Colonic mucosa (tissue), 4 donors: Measurements from ENCODE around the gene UTP14A. TPM values are rescaled to one million over a fixed set of nuclear protein-coding genes. Genes with fewer than 3 reads are reported as not detected.

Source experiments
- DNase-seq: peaks from one replicate; pipeline ENCODE4 v3.0.0-alpha.2; 2020
- H3K27ac ChIP-seq: fragments of 200-600 bp; one replicate; pipeline ENCODE4 v1.8.0; 2021
- H3K27me3 ChIP-seq: fragments of 200-600 bp; one replicate; pipeline ENCODE4 v1.8.0; 2021
- H3K36me3 ChIP-seq: fragments of 200-600 bp; one replicate; pipeline ENCODE4 v1.8.0; 2021
- H3K4me1 ChIP-seq: fragments of 200-600 bp; one replicate; pipeline ENCODE4 v1.8.0; 2021; ENCODE audit warnings: mild to moderate bottlenecking
- H3K4me3 ChIP-seq: fragments of 200-600 bp; one replicate; pipeline ENCODE4 v1.8.0; 2021
- H3K9ac ChIP-seq, 2 donors: one replicate each; pipeline ENCODE4 v1.7.0; 2013; ENCODE audit warnings: control low read depth in 2 of 2, low read depth in 2 of 2, low read length in 2 of 2
- H3K9me3 ChIP-seq: fragments of 200-600 bp; one replicate; pipeline ENCODE4 v1.8.0; 2021
- intact Hi-C: fragments of 100-400 bp; cut with DNase I; formaldehyde crosslinking; loops from one replicate; pipeline ENCODE4 v1.14.1; 2022
- total RNA-seq, 2 donors: library from RNA; stranded (reverse); fragmentation: NEBNext Ultra II Directional in 1 of 2; extraction: Animal tissue kit (Norgen Biotek cat#: 25700) in 1 of 2; gene quantifications; one replicate each; pipeline ENCODE4 v1.2.1, GENCODE V29; 2021
- TF ChIP-seq, protein P1 (sequence below): fragments of 200-600 bp; IDR thresholded peaks from one replicate; pipeline ENCODE4 v1.8.0; 2022; ENCODE audit warnings: antibody characterized with exemption, mild to moderate bottlenecking
- donor health status: healthy.
- donor health status: DM: no; HTN: no; CAD: no.
- donor health status: DM: no; HTN: no; CAD: no.

The UTP14A gene
- total RNA-seq, 2 donors from 2014 or later = 9.9 to 17.4 TPM

DNA sequence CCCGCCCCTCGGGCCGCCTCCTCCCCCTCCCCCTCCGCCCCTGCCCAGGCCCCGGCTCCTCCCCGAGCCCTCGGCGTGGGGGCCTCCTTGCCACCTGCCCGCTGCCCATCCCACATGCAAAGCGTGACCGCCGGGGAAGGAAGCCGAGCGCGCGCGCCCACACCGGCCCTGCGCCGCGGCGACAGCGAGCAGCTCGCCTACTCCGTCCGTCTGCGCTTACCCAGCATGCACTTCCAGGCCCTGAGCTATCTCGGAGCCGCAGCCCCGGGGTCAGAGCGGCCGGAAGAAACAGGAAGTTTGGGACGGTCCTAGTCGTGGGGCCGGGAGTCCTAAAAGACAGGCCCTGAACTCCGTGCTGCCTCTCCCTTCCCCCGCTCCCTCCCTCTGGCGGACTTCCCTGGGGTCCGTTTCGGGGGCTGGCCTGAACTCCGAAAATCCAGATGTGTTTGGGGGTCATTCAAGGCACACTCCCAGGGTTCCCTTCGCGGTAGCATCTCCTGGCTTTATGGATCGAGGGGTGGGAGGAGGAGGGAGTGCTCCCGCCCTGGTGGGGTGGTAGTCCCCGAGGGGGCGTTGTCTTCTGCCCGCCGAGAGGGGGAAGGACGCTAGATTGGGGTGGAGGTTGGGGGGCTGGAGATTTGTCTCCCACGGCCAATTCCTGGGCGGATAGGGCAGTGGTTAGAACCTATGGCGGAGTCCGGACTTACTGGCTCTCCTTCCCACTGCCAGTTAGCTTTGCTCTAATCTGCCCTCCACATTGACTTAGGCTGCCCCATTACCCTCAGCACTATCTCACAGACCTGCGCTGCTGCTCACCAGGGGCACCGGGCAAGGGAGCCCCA is 51.5 kb downstream of the UTP14A start:
- Histone ChIP-seq H3K27ac (peak overlapping the region; percentile 40), H3K9ac (peak overlapping the region; percentile 37 to 50), H3K36me3 (no peaks in the 10 kb centered on the region), H3K4me3 (peak overlapping the region; percentile 27), H3K27me3 (no peaks in the 10 kb centered on the region), H3K4me1 (no peaks in the 10 kb centered on the region), H3K9me3 (no peaks in the 10 kb centered on the region)
- DNase-seq = peak; percentile 68
- TF ChIP-seq, protein P1, sequence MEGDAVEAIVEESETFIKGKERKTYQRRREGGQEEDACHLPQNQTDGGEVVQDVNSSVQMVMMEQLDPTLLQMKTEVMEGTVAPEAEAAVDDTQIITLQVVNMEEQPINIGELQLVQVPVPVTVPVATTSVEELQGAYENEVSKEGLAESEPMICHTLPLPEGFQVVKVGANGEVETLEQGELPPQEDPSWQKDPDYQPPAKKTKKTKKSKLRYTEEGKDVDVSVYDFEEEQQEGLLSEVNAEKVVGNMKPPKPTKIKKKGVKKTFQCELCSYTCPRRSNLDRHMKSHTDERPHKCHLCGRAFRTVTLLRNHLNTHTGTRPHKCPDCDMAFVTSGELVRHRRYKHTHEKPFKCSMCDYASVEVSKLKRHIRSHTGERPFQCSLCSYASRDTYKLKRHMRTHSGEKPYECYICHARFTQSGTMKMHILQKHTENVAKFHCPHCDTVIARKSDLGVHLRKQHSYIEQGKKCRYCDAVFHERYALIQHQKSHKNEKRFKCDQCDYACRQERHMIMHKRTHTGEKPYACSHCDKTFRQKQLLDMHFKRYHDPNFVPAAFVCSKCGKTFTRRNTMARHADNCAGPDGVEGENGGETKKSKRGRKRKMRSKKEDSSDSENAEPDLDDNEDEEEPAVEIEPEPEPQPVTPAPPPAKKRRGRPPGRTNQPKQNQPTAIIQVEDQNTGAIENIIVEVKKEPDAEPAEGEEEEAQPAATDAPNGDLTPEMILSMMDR = no peak
- intact Hi-C loops = no loop called here

DNA sequence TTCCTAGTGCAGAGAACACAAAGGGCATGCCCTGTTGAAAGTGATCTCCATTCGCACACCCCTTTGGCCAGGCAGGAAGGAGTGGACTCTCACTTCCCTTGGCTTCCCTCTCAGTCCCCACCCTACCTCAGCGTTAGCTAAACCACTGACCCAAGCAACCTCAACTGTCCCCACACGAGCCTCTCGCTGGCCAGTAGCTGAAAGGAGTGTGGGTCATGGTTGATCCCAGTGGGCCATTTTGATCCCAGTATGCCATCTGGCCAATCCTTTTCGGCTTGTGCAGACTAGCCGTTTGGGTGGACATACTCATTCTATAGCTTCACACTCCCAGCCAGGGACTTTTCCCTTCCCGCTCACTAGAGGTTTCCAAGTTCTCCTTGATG is 52.1 kb downstream of the UTP14A start:
- H3K36me3 ChIP-seq = no peaks in the 10 kb centered on the region
- intact Hi-C loops = no loop called here
- DNase-seq = no peak
- H3K27ac ChIP-seq = no peak overlapping the region
- H3K9ac ChIP-seq = peak overlapping the region in 1 of 2 donors; percentile 37
- no peaks in the 10 kb centered on the region for H3K9me3 ChIP-seq
- TF ChIP-seq, protein P1 = no peak
- no peak overlapping the region for H3K4me3 ChIP-seq
- no peaks in the 10 kb centered on the region for H3K27me3 ChIP-seq
- no peaks in the 10 kb centered on the region for H3K4me1 ChIP-seq

DNA sequence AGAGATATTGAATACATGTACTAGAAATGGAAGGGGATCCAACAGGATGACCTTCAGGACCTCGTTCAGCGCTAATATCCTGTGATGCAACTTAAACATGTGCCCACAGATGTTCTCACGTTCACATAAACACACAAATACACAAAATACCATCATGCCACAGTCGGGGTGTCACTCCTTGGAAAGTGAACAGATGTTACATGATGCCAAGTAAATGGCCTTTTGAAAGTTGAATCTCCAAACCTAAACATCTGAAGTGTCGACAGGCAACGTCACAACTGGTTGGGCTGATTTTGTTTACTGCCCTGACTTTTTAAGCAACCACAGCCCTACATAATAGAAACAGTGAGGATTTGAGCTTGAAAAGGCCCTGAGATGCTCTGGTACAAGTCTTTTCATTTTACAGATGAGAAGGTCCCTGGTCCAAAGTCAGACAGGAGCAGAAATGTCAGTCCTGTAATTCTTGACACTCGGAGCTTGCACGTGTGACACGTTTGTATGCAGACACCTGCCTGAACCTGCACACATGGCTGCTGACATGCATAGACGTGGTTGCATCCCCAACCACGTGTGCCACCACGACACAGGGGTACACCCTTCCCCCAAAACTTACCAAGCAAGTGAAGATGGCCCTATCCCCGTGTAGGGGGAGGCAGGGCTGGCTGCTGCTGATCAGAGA is 53.0 kb downstream of the UTP14A start:
- Histone ChIP-seq H3K4me1 (no peaks in the 10 kb centered on the region), H3K27ac (no peak overlapping the region), H3K4me3 (no peak overlapping the region), H3K36me3 (no peaks in the 10 kb centered on the region), H3K9ac (no peak overlapping the region), H3K9me3 (no peaks in the 10 kb centered on the region), H3K27me3 (no peaks in the 10 kb centered on the region)
- TF ChIP-seq, protein P1 = no peak
- intact Hi-C loops = no loop called here
- no peak for DNase-seq

DNA sequence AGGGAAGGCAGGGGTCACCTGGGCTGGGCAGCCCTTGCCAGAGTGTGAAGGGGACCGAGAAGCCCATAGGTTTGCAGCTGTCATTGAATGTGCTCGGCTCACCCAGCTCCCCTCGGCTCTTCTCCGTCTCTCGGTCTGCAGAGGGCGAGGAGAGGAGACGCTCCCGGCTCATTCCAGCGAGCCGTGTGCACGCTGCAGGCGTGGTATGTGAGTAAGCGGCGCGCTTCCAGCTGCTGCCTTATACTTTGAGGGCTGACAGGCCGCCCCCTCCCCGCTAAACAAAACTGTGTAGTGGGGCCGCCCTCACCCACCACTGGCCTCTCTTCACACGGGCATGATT is 53.5 kb downstream of the UTP14A start:
- Histone ChIP-seq H3K4me3 (no peak overlapping the region), H3K27me3 (no peaks in the 10 kb centered on the region), H3K36me3 (no peaks in the 10 kb centered on the region), H3K4me1 (no peaks in the 10 kb centered on the region), H3K9me3 (no peaks in the 10 kb centered on the region), H3K9ac (no peak overlapping the region), H3K27ac (no peak overlapping the region)
- intact Hi-C loops = no loop called here
- DNase-seq = peak; percentile 33
- TF ChIP-seq, protein P1 = no peak

DNA sequence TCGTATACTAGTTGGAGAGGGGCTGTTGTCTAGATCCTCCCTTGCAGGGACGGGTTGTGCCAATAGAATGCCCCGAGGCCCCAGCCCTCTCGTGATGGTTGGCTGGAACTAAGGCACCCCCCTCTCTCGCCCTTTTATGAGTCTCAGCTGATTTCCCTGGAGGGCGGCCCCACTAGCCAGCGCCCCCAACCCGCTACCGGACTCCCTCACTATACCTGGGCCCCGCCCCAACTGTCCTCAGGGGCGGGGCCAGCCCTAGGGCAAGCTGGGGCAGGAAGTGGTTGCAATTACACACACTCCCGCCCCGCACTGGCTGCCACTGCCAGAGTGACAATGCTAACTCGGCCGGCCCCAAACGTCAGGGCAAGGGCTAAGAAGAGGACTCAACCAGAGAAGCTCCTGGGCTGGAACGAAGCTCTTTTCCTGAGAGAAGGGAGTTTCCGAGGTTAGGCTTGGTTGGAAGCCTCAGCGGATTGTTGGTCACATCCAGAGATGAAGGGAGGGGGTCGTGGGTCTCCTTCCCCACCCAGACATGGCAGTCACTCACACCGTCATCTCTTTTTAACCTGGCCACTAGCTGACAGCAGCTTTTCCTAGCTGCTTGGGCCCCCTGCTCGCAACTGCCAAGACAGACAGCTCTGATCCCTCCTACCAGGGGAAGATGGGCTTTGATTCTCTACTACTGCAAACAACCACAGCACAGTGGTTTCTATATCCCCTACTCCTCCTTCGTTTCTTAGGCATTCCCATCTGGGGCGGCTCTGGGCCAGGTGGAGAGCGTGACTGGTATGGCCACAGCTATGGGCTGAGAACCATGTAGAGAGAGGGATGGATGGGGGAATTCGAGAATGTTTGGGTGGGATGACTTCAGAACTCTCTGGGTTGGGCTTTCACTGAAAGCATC is 55.5 kb downstream of the UTP14A start:
- intact Hi-C loops = no loop called here
- H3K9me3 ChIP-seq = no peaks in the 10 kb centered on the region
- DNase-seq = peak; percentile 81
- no peaks in the 10 kb centered on the region for H3K36me3 ChIP-seq
- H3K27me3 ChIP-seq = no peaks in the 10 kb centered on the region
- H3K4me3 ChIP-seq = no peak overlapping the region
- no peak overlapping the region for H3K27ac ChIP-seq
- H3K9ac ChIP-seq = peak overlapping the region; percentile 35 to 60
- H3K4me1 ChIP-seq = no peaks in the 10 kb centered on the region
- TF ChIP-seq, protein P1 = no peak
